GM23338 (cell line): Measurements from ENCODE around the gene PTPRJ. TPM values are rescaled to one million over a fixed set of nuclear protein-coding genes. Genes with fewer than 3 reads are reported as not detected.

Source experiments
- ATAC-seq: fragments of 200-7000 bp; cut with Tn5 transposase; 3 replicates; pipeline ENCODE4 v1.9.1; 2020
- DNase-seq: peaks from one replicate; pipeline ENCODE4 v3.0.0-alpha.2; 2015; ENCODE audit warnings: low spot score
- H2AFZ ChIP-seq: fragments of 200-600 bp; sonication (generic); 2 replicates; pipeline ENCODE4 v1.8.0; 2016; ENCODE audit warnings: antibody characterized with exemption, mild to moderate bottlenecking, moderate library complexity
- H3F3A ChIP-seq: fragments of 200-600 bp; sonication (generic); replicated peaks from 2 replicates; pipeline ENCODE4 v1.8.0; 2017; ENCODE audit warnings: antibody characterized with exemption, mixed run types, low read depth
- H3K27ac ChIP-seq: fragments of 200-600 bp; sonication (generic); 2 replicates; pipeline ENCODE4 v1.6.1; 2016; ENCODE audit warnings: low read depth
- H3K27me3 ChIP-seq: fragments of 200-600 bp; sonication (generic); 2 replicates; pipeline ENCODE4 v1.8.0; 2016; ENCODE audit warnings: mild to moderate bottlenecking, mixed run types, moderate library complexity; ENCODE audit not compliant: insufficient read depth
- H3K36me3 ChIP-seq: fragments of 200-600 bp; sonication (generic); 2 replicates; pipeline ENCODE4 v1.8.0; 2016; ENCODE audit warnings: mild to moderate bottlenecking; ENCODE audit not compliant: insufficient read depth
- H3K4me1 ChIP-seq: fragments of 200-600 bp; sonication (generic); 2 replicates; pipeline ENCODE4 v1.8.0; 2016; ENCODE audit warnings: mild to moderate bottlenecking, moderate library complexity; ENCODE audit not compliant: insufficient read depth
- H3K4me2 ChIP-seq: fragments of 200-600 bp; sonication (generic); 2 replicates; pipeline ENCODE4 v1.7.1; 2017; ENCODE audit warnings: mixed run types
- H3K4me3 ChIP-seq: fragments of 200-600 bp; sonication (generic); 2 replicates; pipeline ENCODE4 v1.6.1; 2016; ENCODE audit warnings: mixed run types
- H3K79me2 ChIP-seq: fragments of 200-600 bp; sonication (generic); replicated peaks from 2 replicates; pipeline ENCODE4 v1.8.0; 2017; ENCODE audit warnings: mild to moderate bottlenecking; ENCODE audit not compliant: insufficient read depth
- H3K9me2 ChIP-seq: fragments of 200-600 bp; sonication (generic); 2 replicates; pipeline ENCODE4 v1.8.0; 2017; ENCODE audit not compliant: insufficient read depth
- H4K20me1 ChIP-seq: fragments of 200-600 bp; sonication (generic); replicated peaks from 2 replicates; pipeline ENCODE4 v1.8.0; 2017; ENCODE audit warnings: mild to moderate bottlenecking; ENCODE audit not compliant: insufficient read depth
- H3K27ac Mint-ChIP-seq: 2 replicates; pipeline ENCODE4 v1.8.0; 2020; ENCODE audit warnings: inconsistent platforms, mild to moderate bottlenecking, moderate library complexity, mixed read lengths
- H3K27me3 Mint-ChIP-seq: 3 replicates; pipeline ENCODE4 v1.8.0; 2022; ENCODE audit warnings: low read depth, mild to moderate bottlenecking, moderate library complexity, mixed read lengths, inconsistent platforms; ENCODE audit not compliant: insufficient read depth, poor library complexity
- H3K36me3 Mint-ChIP-seq: 3 replicates; pipeline ENCODE4 v1.8.0; 2021; ENCODE audit warnings: low read depth, mild to moderate bottlenecking, inconsistent platforms, moderate library complexity, mixed read lengths
- H3K4me1 Mint-ChIP-seq: 3 replicates; pipeline ENCODE4 v1.8.0; 2020; ENCODE audit warnings: mild to moderate bottlenecking, inconsistent platforms, mixed read lengths
- H3K4me3 Mint-ChIP-seq: 3 replicates; pipeline ENCODE4 v1.8.0; 2021; ENCODE audit warnings: moderate library complexity, mild to moderate bottlenecking, inconsistent platforms, mixed read lengths
- H3K9me3 Mint-ChIP-seq: 3 replicates; pipeline ENCODE4 v1.8.0; 2020; ENCODE audit warnings: moderate library complexity, mild to moderate bottlenecking, inconsistent platforms, mixed read lengths
- CREB1 ChIP-seq: fragments of 250-450 bp; sonication (Bioruptor Pico); IDR thresholded peaks from 2 replicates; pipeline ENCODE4 v1.5.0; 2020; ENCODE audit warnings: low read depth, mild to moderate bottlenecking, moderate library complexity
- EZH2 ChIP-seq: fragments of 200-600 bp; sonication (generic); IDR thresholded peaks from one replicate; pipeline ENCODE4 v1.8.0; 2017; ENCODE audit warnings: antibody characterized with exemption, mild to moderate bottlenecking, low read depth; ENCODE audit not compliant: unreplicated experiment
- EZH2phosphoT487 ChIP-seq: fragments of 200-600 bp; sonication (generic); IDR thresholded peaks from one replicate; pipeline ENCODE4 v1.8.1; 2018; ENCODE audit warnings: antibody characterized with exemption; ENCODE audit not compliant: unreplicated experiment
- JUNB ChIP-seq: IDR thresholded peaks from one replicate; pipeline ENCODE4 v1.6.1; 2016; ENCODE audit warnings: antibody characterized with exemption; ENCODE audit not compliant: unreplicated experiment
- NANOG ChIP-seq: IDR thresholded peaks from 2 replicates; pipeline ENCODE4 v1.6.1; 2016; ENCODE audit warnings: antibody characterized with exemption, borderline replicate concordance
- POLR2AphosphoS5 ChIP-seq: IDR thresholded peaks from 2 replicates; pipeline ENCODE4 v1.6.1; 2016; ENCODE audit warnings: antibody characterized with exemption, low read depth
- STAT1 ChIP-seq: IDR thresholded peaks from one replicate; pipeline ENCODE4 v1.6.1; 2016; ENCODE audit warnings: antibody characterized with exemption; ENCODE audit not compliant: unreplicated experiment
- ZNF114 ChIP-seq: fragments of 250-450 bp; sonication (Bioruptor Pico); IDR thresholded peaks from 2 replicates; pipeline ENCODE4 v1.5.0; 2020; ENCODE audit warnings: mild to moderate bottlenecking, moderate library complexity
- ZNF331 ChIP-seq: fragments of 250-450 bp; sonication (Bioruptor Pico); IDR thresholded peaks from 2 replicates; pipeline ENCODE4 v1.5.0; 2020; ENCODE audit warnings: low read depth, mild to moderate bottlenecking, moderate library complexity
- polyA plus RNA-seq: library from polyadenylated mRNA; unstranded; fragments of >200 nt; fragmentation: Nextera tagmentation; extraction: Ambion mirVana; gene quantifications from 2 replicates; pipeline ENCODE4 v1.2.1, GENCODE V29; 2016
- total RNA-seq: library from RNA; depleted of rRNA; stranded (reverse); fragments of >200 nt; shearing (Covaris generic); gene quantifications from 2 replicates; pipeline ENCODE4 v1.2.3, GENCODE V29; 2014
- TF ChIP-seq, protein P1 (sequence below): IDR thresholded peaks from 2 replicates; pipeline ENCODE4 v1.6.1; 2016; ENCODE audit warnings: antibody characterized with exemption
- TF ChIP-seq, protein P2 (sequence below): fragments of 250-450 bp; sonication (Bioruptor Pico); IDR thresholded peaks from 2 replicates; pipeline ENCODE4 v1.5.0; 2020; ENCODE audit warnings: mild to moderate bottlenecking, moderate library complexity

Gene PTPRJ
- total and polyA plus RNA-seq, 2 experiments from 2014 or later = 4.2 to 16.0 TPM

GRCh38 chr11:47991266-47991830 is 11.0 kb downstream of the PTPRJ start:
- peaks cover 10% of the 10 kb centered on the region; the same call in 1 of the 2 replicates for H4K20me1 ChIP-seq
- H3F3A ChIP-seq = peaks cover 4% of the 10 kb centered on the region; the same call in 1 of the 2 replicates
- no peaks in the 10 kb centered on the region for H3K9me3 Mint-ChIP-seq
- peak overlapping the region; percentile 88 for H3K27ac Mint-ChIP-seq
- H3K79me2 ChIP-seq = peaks cover 86% of the 10 kb centered on the region
- H3K27me3 Mint-ChIP-seq = peaks cover 4% of the 10 kb centered on the region
- TF ChIP-seq EZH2 = no peak
- TF ChIP-seq CREB1 (CRISPR knock-in tag) = no peak
- TF ChIP-seq, protein P1, sequence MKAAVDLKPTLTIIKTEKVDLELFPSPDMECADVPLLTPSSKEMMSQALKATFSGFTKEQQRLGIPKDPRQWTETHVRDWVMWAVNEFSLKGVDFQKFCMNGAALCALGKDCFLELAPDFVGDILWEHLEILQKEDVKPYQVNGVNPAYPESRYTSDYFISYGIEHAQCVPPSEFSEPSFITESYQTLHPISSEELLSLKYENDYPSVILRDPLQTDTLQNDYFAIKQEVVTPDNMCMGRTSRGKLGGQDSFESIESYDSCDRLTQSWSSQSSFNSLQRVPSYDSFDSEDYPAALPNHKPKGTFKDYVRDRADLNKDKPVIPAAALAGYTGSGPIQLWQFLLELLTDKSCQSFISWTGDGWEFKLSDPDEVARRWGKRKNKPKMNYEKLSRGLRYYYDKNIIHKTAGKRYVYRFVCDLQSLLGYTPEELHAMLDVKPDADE = 0 out of 2 replicates have a peak, but pooled peaks have one; percentile 40
- peak overlapping the region; percentile 81 for H3K27ac ChIP-seq
- no peaks in the 10 kb centered on the region for H3K9me2 ChIP-seq
- no peaks in the 10 kb centered on the region for H3K36me3 ChIP-seq
- H3K4me3 Mint-ChIP-seq = peak overlapping the region; percentile 45; the same call in 2 of the 3 replicates
- H3K4me1 Mint-ChIP-seq = peaks cover 28% of the 10 kb centered on the region
- H2AFZ ChIP-seq = no peak overlapping the region
- H3K27me3 ChIP-seq = no peaks in the 10 kb centered on the region
- peaks cover 35% of the 10 kb centered on the region for H3K4me1 ChIP-seq
- ATAC-seq (peak; percentile 30), DNase-seq (peak; percentile 60)
- H3K36me3 Mint-ChIP-seq = peaks cover 3% of the 10 kb centered on the region; the same call in 1 of the 3 replicates
- peak overlapping the region; percentile 46 for H3K4me2 ChIP-seq
- H3K4me3 ChIP-seq = peak overlapping the region; percentile 12; the same call in 1 of the 2 replicates

GRCh38 chr11:47991894-47992293 is 11.5 kb downstream of the PTPRJ start:
- H3K4me1 Mint-ChIP-seq = peaks cover 33% of the 10 kb centered on the region
- Histone ChIP-seq H3K36me3 (no peaks in the 10 kb centered on the region), H3K9me2 (no peaks in the 10 kb centered on the region), H3K79me2 (peaks cover 81% of the 10 kb centered on the region), H4K20me1 (peaks cover 10% of the 10 kb centered on the region; the same call in 1 of the 2 replicates), H3K27ac (peak overlapping the region; percentile 81), H3K27me3 (no peaks in the 10 kb centered on the region), H3K4me3 (no peak overlapping the region), H3K4me1 (peaks cover 37% of the 10 kb centered on the region), H3K4me2 (peak overlapping the region; percentile 46), H3F3A (peaks cover 4% of the 10 kb centered on the region; the same call in 1 of the 2 replicates), H2AFZ (no peak overlapping the region)
- no peaks in the 10 kb centered on the region for H3K9me3 Mint-ChIP-seq
- ATAC-seq (no peak), DNase-seq (no peak)
- H3K27ac Mint-ChIP-seq = peak overlapping the region; percentile 88; the same call in 1 of the 2 replicates
- H3K36me3 Mint-ChIP-seq = peaks cover 3% of the 10 kb centered on the region; the same call in 1 of the 3 replicates
- no peak overlapping the region for H3K4me3 Mint-ChIP-seq
- TF ChIP-seq CREB1 (CRISPR knock-in tag) (no peak), POLR2AphosphoS5 (no peak), JUNB (no peak), EZH2phosphoT487 (no peak), ZNF331 (CRISPR knock-in tag) (no peak), STAT1 (no peak), NANOG (no peak), EZH2 (no peak), ZNF114 (no peak)
- TF ChIP-seq, protein P2, sequence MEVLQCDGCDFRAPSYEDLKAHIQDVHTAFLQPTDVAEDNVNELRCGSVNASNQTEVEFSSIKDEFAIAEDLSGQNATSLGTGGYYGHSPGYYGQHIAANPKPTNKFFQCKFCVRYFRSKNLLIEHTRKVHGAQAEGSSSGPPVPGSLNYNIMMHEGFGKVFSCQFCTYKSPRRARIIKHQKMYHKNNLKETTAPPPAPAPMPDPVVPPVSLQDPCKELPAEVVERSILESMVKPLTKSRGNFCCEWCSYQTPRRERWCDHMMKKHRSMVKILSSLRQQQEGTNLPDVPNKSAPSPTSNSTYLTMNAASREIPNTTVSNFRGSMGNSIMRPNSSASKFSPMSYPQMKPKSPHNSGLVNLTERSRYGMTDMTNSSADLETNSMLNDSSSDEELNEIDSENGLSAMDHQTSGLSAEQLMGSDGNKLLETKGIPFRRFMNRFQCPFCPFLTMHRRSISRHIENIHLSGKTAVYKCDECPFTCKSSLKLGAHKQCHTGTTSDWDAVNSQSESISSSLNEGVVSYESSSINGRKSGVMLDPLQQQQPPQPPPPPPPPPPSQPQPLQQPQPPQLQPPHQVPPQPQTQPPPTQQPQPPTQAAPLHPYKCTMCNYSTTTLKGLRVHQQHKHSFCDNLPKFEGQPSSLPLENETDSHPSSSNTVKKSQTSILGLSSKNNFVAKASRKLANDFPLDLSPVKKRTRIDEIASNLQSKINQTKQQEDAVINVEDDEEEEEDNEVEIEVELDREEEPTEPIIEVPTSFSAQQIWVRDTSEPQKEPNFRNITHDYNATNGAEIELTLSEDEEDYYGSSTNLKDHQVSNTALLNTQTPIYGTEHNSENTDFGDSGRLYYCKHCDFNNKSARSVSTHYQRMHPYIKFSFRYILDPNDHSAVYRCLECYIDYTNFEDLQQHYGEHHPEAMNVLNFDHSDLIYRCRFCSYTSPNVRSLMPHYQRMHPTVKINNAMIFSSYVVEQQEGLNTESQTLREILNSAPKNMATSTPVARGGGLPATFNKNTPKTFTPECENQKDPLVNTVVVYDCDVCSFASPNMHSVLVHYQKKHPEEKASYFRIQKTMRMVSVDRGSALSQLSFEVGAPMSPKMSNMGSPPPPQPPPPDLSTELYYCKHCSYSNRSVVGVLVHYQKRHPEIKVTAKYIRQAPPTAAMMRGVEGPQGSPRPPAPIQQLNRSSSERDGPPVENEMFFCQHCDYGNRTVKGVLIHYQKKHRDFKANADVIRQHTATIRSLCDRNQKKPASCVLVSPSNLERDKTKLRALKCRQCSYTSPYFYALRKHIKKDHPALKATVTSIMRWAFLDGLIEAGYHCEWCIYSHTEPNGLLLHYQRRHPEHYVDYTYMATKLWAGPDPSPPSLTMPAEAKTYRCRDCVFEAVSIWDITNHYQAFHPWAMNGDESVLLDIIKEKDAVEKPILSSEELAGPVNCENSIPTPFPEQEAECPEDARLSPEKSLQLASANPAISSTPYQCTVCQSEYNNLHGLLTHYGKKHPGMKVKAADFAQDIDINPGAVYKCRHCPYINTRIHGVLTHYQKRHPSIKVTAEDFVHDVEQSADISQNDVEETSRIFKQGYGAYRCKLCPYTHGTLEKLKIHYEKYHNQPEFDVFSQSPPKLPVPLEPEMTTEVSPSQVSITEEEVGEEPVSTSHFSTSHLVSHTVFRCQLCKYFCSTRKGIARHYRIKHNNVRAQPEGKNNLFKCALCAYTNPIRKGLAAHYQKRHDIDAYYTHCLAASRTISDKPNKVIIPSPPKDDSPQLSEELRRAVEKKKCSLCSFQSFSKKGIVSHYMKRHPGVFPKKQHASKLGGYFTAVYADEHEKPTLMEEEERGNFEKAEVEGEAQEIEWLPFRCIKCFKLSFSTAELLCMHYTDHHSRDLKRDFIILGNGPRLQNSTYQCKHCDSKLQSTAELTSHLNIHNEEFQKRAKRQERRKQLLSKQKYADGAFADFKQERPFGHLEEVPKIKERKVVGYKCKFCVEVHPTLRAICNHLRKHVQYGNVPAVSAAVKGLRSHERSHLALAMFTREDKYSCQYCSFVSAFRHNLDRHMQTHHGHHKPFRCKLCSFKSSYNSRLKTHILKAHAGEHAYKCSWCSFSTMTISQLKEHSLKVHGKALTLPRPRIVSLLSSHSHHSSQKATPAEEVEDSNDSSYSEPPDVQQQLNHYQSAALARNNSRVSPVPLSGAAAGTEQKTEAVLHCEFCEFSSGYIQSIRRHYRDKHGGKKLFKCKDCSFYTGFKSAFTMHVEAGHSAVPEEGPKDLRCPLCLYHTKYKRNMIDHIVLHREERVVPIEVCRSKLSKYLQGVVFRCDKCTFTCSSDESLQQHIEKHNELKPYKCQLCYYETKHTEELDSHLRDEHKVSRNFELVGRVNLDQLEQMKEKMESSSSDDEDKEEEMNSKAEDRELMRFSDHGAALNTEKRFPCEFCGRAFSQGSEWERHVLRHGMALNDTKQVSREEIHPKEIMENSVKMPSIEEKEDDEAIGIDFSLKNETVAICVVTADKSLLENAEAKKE = no peak
- TF ChIP-seq, protein P1 = no peak
- peaks cover 5% of the 10 kb centered on the region for H3K27me3 Mint-ChIP-seq
